HAP-1 (cell line): Measurements from ENCODE around the gene PITPNC1.
A peak's percentile ranks its signal among the peaks of the same experiment; 100 is the strongest.
"Not testable (repeated sequence)": the region's sequence is repeated elsewhere in the genome, so short reads cannot be mapped to it uniquely, and the experiment has no call there.

Source experiments
- DNase-seq, 2 experiments: peaks; one replicate each; pipeline ENCODE4 v3.0.0-alpha.2; 2016 to 2020; ENCODE audit warnings: low spot score in 2 of 2
- H3K27me3 ChIP-seq: fragments of 250-450 bp; sonication (Bioruptor Pico); 2 replicates; pipeline ENCODE4 v1.5.1; 2020; ENCODE audit warnings: low read depth, mild to moderate bottlenecking, moderate library complexity
- H3K36me3 ChIP-seq: fragments of 250-450 bp; sonication (Bioruptor Pico); replicated peaks from 2 replicates; pipeline ENCODE4 v1.5.1; 2020; ENCODE audit warnings: mild to moderate bottlenecking
- H3K4me1 ChIP-seq: fragments of 250-450 bp; sonication (Bioruptor Pico); 2 replicates; pipeline ENCODE4 v1.5.1; 2020; ENCODE audit warnings: mild to moderate bottlenecking
- H3K4me3 ChIP-seq: fragments of 250-450 bp; sonication (Bioruptor Pico); 2 replicates; pipeline ENCODE4 v1.5.1; 2020; ENCODE audit warnings: mild to moderate bottlenecking, moderate library complexity
- H3K9me3 ChIP-seq: fragments of 250-450 bp; sonication (Bioruptor Pico); 2 replicates; pipeline ENCODE4 v1.5.1; 2020; ENCODE audit warnings: mild to moderate bottlenecking, moderate library complexity
- in situ Hi-C: fragments of 300-500 bp; cut with MboI; formaldehyde crosslinking; loops from 3 replicates; pipeline ENCODE4 v1.14.3; 2020; ENCODE audit warnings: low sequenced_read_pairs, inconsistent platforms, mixed read lengths

The PITPNC1 gene

DNA sequence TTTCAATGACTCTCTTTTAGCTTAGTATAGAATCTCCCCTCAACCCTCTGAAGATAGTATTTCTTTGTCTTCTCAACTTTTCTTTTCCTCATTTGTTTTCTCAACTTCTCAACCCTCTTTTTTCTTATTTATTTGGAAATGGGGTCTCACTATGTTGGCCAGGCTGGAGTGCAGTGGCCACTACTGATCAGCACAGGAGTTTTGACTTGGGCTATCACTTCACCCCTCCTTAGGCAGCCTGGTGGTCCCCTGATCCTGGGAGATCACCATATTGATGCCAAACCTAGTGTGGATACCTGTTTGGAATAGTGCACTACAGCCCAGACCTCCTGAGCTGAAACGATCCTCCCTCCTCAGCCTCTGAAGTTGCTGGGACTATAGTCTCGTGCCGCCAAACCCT lies 79.8 kb downstream of the PITPNC1 start:
- in situ Hi-C loops, result no loop called here
- DNase-seq, result no peak
- H3K4me3 ChIP-seq, result no peak overlapping the region
- no peaks in the 10 kb centered on the region for H3K36me3 ChIP-seq
- peaks cover 4% of the 10 kb centered on the region; the same call in 1 of the 2 replicates for H3K9me3 ChIP-seq
- H3K27me3 ChIP-seq, result no peaks in the 10 kb centered on the region
- no peaks in the 10 kb centered on the region for H3K4me1 ChIP-seq

DNA sequence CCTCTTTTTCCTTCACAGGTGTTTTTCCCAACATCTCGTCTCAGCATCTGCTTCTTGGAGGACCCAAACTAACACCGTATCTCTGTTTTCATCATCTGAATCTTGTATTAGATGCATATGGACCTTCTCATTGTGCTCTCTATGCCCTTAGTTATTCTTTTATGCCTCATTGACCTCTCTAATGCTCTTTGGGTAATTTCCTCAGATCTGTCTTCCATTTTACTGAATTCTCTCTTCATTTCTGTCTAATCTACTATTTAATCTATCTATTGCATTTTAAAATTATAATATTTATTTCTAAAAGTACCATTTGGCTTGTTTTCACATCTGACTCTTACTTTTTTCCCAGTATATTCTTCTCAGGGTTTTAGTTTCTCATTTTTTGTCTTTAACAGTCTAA lies 81.1 kb downstream of the PITPNC1 start:
- H3K4me3 ChIP-seq, result no peak overlapping the region
- no peak for DNase-seq
- no peaks in the 10 kb centered on the region for H3K36me3 ChIP-seq
- peaks cover 4% of the 10 kb centered on the region; the same call in 1 of the 2 replicates for H3K9me3 ChIP-seq
- no peaks in the 10 kb centered on the region for H3K4me1 ChIP-seq
- no peaks in the 10 kb centered on the region for H3K27me3 ChIP-seq
- in situ Hi-C loops, result no loop called here

DNA sequence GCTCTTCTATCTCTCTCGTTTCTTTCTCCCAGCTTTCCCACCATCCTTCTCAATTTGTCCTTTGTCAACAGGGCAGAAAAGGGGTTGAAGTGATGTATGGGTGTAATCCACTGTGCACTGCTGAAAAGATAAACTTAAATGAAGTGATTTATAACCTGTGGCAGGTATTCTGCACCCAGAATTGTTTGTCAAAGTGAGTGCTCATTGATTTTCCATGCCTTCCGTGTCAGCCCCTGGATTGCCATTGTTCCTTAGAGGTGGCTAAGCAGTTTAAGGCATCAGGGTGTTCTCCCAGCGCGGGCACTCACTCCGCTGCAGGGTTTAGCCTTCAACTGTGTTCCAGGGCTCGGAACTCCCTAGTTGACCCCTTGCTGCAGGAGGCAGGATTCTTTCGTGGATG lies 82.9 kb downstream of the PITPNC1 start:
- no peak for DNase-seq
- Histone ChIP-seq H3K4me3 (no peak overlapping the region), H3K9me3 (peaks cover 4% of the 10 kb centered on the region; the same call in 1 of the 2 replicates), H3K36me3 (no peaks in the 10 kb centered on the region), H3K27me3 (no peaks in the 10 kb centered on the region), H3K4me1 (no peaks in the 10 kb centered on the region)
- in situ Hi-C loops, result no loop called here

DNA sequence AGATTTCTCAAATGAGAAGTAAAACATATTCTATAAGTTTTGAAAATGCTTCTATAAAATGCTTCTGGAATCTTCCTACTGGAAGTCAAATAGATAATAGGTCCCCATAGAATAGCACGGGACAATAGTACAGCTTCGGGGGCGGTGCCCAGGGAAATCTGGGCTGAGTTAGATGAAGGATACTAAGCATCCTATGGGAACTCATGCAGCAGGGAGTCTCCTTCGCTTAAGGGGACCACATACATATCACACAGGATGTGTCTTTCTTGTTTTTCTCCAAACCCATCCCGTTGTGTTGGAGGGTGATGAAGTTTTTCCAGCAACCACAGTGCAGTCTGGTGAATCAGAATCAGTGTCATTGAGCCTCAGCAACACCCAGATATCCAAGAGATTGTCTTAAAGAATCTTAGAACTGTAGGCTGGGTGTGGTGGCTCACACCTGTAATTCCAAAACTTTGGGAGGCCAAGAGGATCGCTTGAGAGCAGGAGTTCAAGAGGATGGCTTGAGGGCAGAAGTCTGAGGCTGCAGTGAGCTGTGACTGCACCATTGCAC lies 84.2 kb downstream of the PITPNC1 start:
- Histone ChIP-seq H3K4me3 (no peak overlapping the region), H3K9me3 (peaks cover 4% of the 10 kb centered on the region; the same call in 1 of the 2 replicates), H3K36me3 (no peaks in the 10 kb centered on the region), H3K27me3 (no peaks in the 10 kb centered on the region), H3K4me1 (0 out of 2 replicates have a peak, but pooled peaks cover under 1% of the 10 kb centered on the region)
- DNase-seq, result no peak
- in situ Hi-C loops, result no loop called here

DNA sequence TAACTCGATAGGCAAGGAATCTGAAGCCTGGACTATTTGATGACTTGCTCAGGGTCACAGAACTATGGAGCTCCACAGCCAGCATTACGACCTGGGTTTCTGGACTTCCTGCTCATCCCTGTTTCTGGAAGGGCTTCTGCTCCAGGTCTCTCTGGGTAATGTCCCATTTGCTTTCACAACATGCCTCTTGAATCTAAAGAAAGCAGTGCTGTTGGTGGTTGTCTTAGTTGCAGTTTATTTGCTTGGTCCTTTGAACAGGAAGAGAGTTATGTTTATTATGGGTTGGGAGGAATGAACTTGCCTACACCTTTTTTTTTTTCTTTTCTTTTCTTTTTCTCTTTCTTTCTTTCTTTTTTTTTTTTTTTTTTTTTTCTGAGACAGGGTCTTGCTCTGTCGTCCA lies 84.8 kb downstream of the PITPNC1 start:
- in situ Hi-C loops, result no loop called here

DNA sequence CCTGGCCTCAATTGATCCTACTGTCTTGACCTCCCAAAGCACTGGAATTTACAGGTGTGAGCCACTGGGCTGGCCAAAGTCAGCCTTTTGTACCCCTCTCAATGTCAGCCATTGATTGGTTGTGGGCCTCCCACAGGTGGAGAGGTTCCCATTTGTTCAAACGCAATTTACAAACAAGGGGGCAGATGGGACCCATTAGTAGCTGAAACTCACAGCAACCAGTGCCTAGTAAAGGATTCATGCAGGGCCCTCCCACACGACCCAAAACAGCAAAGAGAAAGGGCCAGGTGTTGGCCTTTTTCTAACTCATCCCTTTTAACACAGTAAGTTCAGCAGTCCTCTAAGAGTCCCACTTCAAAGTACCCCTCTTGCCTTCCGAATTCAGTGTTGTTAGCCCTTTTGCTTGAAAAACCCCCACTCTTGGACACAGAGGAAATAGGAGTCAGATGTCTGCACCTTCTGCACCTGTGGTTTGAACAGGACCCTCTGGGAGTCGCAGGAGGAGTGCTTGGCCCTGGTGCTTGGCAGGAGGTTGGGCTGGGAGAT lies 89.2 kb downstream of the PITPNC1 start:
- DNase-seq, result no peak
- Histone ChIP-seq H3K27me3 (no peaks in the 10 kb centered on the region), H3K4me1 (peaks cover 5% of the 10 kb centered on the region; the same call in 1 of the 2 replicates), H3K4me3 (no peak overlapping the region), H3K36me3 (no peaks in the 10 kb centered on the region), H3K9me3 (peaks cover 2% of the 10 kb centered on the region; the same call in 1 of the 2 replicates)
- in situ Hi-C loops, result no loop called here

More for the DNA sequence above, 84.8 kb downstream of the PITPNC1 start:
- H3K27me3 ChIP-seq, result no peaks in the 10 kb centered on the region
- peaks cover 4% of the 10 kb centered on the region; the same call in 1 of the 2 replicates for H3K9me3 ChIP-seq
- H3K36me3 ChIP-seq, result no peaks in the 10 kb centered on the region
- no peak overlapping the region for H3K4me3 ChIP-seq
- DNase-seq, result no peak
- H3K4me1 ChIP-seq, result peaks cover 5% of the 10 kb centered on the region; the same call in 1 of the 2 replicates

DNA sequence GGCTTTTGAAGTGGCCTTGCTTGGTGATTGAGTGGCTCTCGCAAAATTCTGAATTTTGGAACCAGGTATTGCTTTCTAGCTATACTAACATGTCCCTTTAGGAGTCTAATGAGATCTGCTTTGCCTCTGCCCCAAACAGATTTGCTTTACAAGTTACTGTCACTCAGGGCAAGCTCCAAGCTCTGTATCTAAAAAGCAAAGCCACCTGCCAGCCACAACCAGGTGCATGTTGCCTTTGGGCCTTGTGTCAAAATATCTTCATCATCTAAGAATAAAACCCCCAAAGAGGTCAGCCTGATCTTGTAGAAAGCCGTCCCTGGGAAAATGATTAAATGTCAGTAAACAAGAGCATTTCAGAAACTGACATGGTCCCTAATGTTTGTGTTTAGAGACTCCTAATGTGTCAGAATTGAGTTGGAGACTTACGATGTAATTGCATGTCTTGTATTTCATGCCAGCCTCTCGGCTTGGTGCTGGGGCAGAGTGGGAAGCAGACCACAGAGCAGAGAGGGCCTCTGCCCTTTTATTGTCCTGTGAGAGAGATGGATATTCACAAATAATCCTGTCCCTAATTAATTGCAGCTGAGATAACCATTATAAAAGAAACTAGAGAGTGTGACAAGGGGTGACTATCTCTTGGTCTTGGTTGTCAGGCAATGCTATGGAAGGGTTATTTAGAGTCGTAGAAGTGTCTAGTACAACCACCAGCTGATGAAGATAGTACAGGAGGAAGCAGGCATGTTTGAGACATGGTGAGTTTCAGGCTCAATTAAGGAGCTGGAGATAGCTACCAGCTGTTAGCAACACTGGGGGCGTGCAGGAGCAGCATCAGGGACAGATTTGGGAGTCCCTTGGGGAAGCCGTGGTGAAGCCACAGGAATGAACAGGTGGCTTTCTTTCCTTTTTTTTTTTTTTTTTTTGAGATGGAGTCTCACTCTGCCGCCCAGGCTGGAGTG lies 90.7 kb downstream of the PITPNC1 start:
- Histone ChIP-seq H3K27me3 (no peaks in the 10 kb centered on the region), H3K36me3 (no peaks in the 10 kb centered on the region), H3K4me3 (no peak overlapping the region), H3K9me3 (peaks cover 2% of the 10 kb centered on the region; the same call in 1 of the 2 replicates), H3K4me1 (peaks cover 5% of the 10 kb centered on the region; the same call in 1 of the 2 replicates)
- in situ Hi-C loops, result no loop called here
- no peak for DNase-seq

DNA sequence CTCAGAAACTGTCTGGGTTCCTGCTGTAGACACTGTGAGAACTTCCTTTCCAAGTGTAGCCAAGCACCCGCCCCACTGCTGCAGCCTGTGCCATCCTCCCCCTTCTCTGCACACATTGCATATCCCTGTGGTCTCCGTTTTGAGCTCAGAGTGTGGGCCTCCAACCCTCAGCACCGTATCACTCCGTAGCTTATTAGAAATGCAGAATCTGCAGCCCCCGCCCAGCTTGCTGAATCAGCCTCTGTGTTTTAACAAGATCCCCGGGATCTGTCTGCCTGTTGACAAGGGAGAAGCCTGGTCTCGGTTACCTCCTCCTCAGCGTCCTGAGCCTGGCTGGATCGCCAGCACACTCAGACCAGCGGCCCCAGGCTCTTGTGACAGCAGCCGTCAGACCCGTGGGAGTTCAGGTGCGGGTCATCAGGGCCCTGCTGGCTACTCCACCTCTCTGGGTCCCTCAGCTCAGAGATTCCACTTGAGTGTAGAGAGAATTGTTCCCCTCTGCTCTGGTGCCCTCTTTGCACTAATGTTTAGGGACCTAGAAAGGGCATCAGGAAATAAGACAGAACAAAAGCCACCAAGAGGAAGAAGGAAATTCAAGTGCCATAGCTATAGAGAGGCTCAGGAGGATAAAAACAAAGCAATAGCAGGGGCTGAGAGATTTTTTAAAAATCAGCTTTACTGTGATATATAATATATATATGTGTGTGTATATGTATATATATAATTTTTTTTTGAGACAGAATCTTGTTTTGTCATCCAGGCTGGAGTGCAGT lies 92.3 kb downstream of the PITPNC1 start:
- Histone ChIP-seq H3K9me3 (peaks cover 2% of the 10 kb centered on the region; the same call in 1 of the 2 replicates), H3K4me3 (no peak overlapping the region), H3K36me3 (no peaks in the 10 kb centered on the region), H3K4me1 (peaks cover 8% of the 10 kb centered on the region; the same call in 1 of the 2 replicates), H3K27me3 (no peaks in the 10 kb centered on the region)
- in situ Hi-C loops, result no loop called here
- DNase-seq, result no peak

DNA sequence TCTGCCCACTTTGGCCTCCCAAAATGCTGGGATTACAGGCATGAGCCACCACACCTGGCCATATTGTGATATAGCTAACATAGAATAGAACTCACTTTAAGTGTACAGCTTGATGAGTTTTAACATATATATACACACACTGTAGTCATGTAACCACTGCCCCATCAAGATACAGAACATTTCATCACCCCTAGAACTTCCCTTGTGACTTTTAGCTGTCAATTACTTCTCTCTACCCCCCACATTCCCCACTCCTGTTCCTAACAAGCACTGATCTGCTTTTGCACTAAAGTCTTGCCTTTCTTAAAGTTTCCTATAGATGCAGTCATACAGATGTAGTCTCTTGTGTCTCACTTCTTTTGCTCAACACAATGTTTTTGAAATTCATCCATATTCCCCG lies 93.1 kb downstream of the PITPNC1 start:
- Histone ChIP-seq H3K4me3 (no peak overlapping the region), H3K4me1 (peaks cover 10% of the 10 kb centered on the region), H3K27me3 (no peaks in the 10 kb centered on the region), H3K36me3 (no peaks in the 10 kb centered on the region), H3K9me3 (peaks cover 2% of the 10 kb centered on the region; the same call in 1 of the 2 replicates)
- no peak for DNase-seq
- in situ Hi-C loops, result loop anchor here (10.0 kb wide), 1 partner anchor 95 kb away; the partner anchor contains the start of gene PITPNC1

DNA sequence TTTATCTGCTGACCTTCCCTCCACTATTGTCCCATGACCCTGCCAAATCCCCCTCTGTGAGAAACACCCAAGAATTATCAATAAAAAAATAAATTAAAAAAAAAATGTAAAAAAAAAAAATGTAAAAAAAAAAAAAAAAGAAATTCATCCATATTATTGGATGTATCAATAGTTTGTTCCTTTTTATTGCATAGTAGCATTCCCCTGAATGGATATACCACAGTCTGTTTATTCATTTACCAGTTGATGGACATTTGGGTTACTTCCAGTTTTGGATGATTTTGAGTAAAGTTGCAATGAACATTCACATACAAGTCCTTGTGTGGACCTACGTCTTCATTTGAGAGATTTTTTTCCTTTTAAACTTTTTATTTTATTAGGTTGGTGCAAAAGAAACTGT lies 94.0 kb downstream of the PITPNC1 start:
- Histone ChIP-seq H3K4me1 (peaks cover 14% of the 10 kb centered on the region), H3K4me3 (no peak overlapping the region), H3K36me3 (no peaks in the 10 kb centered on the region), H3K27me3 (no peaks in the 10 kb centered on the region), H3K9me3 (peaks cover 2% of the 10 kb centered on the region; the same call in 1 of the 2 replicates)
- in situ Hi-C loops, result loop anchor here (10.0 kb wide), 1 partner anchor 96 kb away; the partner anchor contains the start of gene PITPNC1
- no peak for DNase-seq

DNA sequence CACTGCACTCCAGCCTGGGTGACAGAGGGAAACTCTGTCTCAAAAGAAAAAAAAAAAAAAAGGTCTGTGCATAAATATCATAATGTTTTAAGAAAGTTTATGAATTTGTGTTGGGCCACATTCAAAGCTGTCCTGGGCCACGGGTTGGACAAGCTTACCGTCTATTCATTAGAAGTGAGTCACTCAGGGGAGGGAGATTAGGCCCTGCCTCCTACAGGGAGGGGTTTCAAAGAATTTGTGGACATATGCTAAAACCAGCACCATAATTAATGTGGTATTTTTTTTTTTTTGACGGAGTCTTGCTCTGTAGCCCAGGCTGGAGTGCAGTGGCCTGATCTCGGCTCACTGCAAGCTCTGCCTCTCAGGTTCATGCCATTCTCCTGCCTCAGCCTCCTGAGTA lies 95.5 kb downstream of the PITPNC1 start:
- not testable (repeated sequence) for DNase-seq, H3K27me3 ChIP-seq, H3K4me1 ChIP-seq, H3K4me3 ChIP-seq, H3K36me3 ChIP-seq, H3K9me3 ChIP-seq
- in situ Hi-C loops, result loop anchor here (10.0 kb wide), 1 partner anchor 98 kb away; the partner anchor contains the start of gene PITPNC1

DNA sequence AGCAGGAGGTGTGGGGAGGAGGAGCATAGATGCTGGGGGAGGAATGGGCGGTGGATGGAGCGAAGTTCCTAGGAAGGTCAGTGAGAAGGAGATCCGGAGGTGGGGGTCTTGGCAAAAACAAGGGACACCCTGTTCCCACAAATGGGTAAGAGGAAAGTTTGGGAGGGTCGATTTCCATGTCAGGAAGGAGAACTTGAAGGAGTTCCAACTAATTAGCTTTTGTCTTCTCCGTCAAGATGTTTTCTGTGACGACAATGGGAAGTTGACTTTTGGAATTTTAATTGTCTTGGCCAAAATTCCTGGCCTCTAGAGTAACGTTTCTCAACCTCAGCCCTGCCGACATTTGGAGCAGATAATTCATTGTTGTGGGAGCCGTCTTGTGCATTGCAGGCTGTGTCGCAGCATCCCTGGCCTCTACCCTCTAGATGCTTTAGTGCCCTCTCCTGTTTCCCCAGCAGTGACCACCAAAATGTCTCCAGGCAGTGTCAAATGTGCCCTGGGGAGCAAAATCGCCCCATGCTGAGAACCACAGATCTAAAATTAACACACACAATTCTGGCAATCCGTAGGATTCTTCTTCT lies 97.1 kb downstream of the PITPNC1 start:
- peak in 1 of 2 experiments; percentile 16 for DNase-seq
- H3K4me1 ChIP-seq, result peaks cover 9% of the 10 kb centered on the region
- H3K36me3 ChIP-seq, result no peaks in the 10 kb centered on the region
- H3K4me3 ChIP-seq, result no peak overlapping the region
- peaks cover 2% of the 10 kb centered on the region; the same call in 1 of the 2 replicates for H3K9me3 ChIP-seq
- in situ Hi-C loops, result loop anchor here (10.0 kb wide), 1 partner anchor 99 kb away; the partner anchor contains the start of gene PITPNC1
- no peaks in the 10 kb centered on the region for H3K27me3 ChIP-seq
